Upper lobe of left lung (tissue), 6 donors: ENCODE measurements around the gene UTP25. TPM values are rescaled to one million over a fixed set of nuclear protein-coding genes. Genes with fewer than 3 reads are reported as not detected.

ENCODE experiments used
- ATAC-seq, 2 donors: fragments of 200-7000 bp; cut with Tn5 transposase; one replicate each; pipeline ENCODE4 v1.9.1; 2022; ENCODE audit warnings: mild to moderate bottlenecking in 2 of 2, moderate library complexity in 2 of 2; ENCODE audit not compliant: low FRiP score in 2 of 2
- DNase-seq, 2 donors: peaks; one replicate each; pipeline ENCODE4 v3.0.0-alpha.2; 2019 to 2020
- H3K27ac ChIP-seq, 4 donors: fragments of 200-600 bp; sonication (generic); one replicate each; pipeline ENCODE4 v1.5.1; 2016 to 2019
- H3K27me3 ChIP-seq, 4 donors: fragments of 200-600 bp; sonication (generic); one replicate each; pipeline ENCODE4 v1.5.1; 2017 to 2019
- H3K36me3 ChIP-seq, 4 donors: fragments of 200-600 bp; sonication (generic); one replicate each; pipeline ENCODE4 v1.5.1; 2016 to 2019
- H3K4me1 ChIP-seq, 4 donors: fragments of 200-600 bp; sonication (generic); one replicate each; pipeline ENCODE4 v1.5.1; 2018 to 2019
- H3K4me3 ChIP-seq, 4 donors: fragments of 200-600 bp; sonication (generic); one replicate each; pipeline ENCODE4 v1.5.1; 2017 to 2019; ENCODE audit warnings: mild to moderate bottlenecking in 2 of 4, moderate library complexity in 1 of 4
- H3K9me3 ChIP-seq, 4 donors: fragments of 200-600 bp; sonication (generic); one replicate each; pipeline ENCODE4 v1.5.1; 2018 to 2019
- CTCF ChIP-seq, 6 experiments: fragments of 450-650 bp in 4 of 6; fragments of 200-600 bp in 2 of 6; sonication (generic) in 2 of 6; IDR thresholded peaks; one replicate each; pipeline ENCODE4 v1.5.1; 2016 to 2019; ENCODE audit warnings: antibody characterized with exemption in 6 of 6
- EP300 ChIP-seq, 4 donors: sonication (generic); formaldehyde crosslinking; IDR thresholded peaks; one replicate each; pipeline ENCODE4 v1.5.1; 2017; ENCODE audit warnings: antibody characterized with exemption in 4 of 4, control low read depth in 2 of 4
- POLR2A ChIP-seq, 4 donors: fragments of 450-650 bp; IDR thresholded peaks; one replicate each; pipeline ENCODE4 v1.5.1; 2016 to 2017; ENCODE audit warnings: antibody characterized with exemption in 4 of 4, mild to moderate bottlenecking in 2 of 4
- POLR2AphosphoS5 ChIP-seq, 2 donors: sonication (generic); formaldehyde crosslinking; IDR thresholded peaks; one replicate each; pipeline ENCODE4 v1.5.1; 2017; ENCODE audit warnings: antibody characterized with exemption in 2 of 2
- WGBS, 2 donors: methylation state at CpG; one replicate each; pipeline ENCODE4 v1.1.5; 2017 to 2018; 5-methylcytosine and 5-hydroxymethylcytosine counted together
- total RNA-seq, 6 donors: library from RNA; depleted of rRNA in 4 of 6; stranded (reverse); fragments of >200 nt in 4 of 6; gene quantifications; one replicate each; pipeline versions ENCODE4 v1.1.0 to v1.2.1, GENCODE V29; 2016 to 2021
- donor health status: DM: no; HTN: no; CAD: no; lungs with moderate emphysema.
- donor health status: DM: no; HTN: yes; CAD: no; lungs with severe emphysema.

Gene UTP25
- total RNA-seq, 6 donors from 2014 or later, result 2.4 to 9.4 (median 7.9) TPM

GRCh38 chr1:209805341-209805781 is 22.4 kb upstream of the UTP25 start:
- Histone ChIP-seq H3K36me3 (no peaks in the 10 kb centered on the region), H3K4me3 (peak overlapping the region; percentile 34 to 65 (median 50)), H3K4me1 (peaks cover 0 to 6% (median 0%) of the 10 kb centered on the region in 4 donors), H3K9me3 (no peaks in the 10 kb centered on the region), H3K27ac (peak overlapping the region; percentile 69 to 87 (median 72)), H3K27me3 (no peaks in the 10 kb centered on the region)
- DNase-seq, result peak; percentile 33 to 41
- peak; percentile 24 to 56 for ATAC-seq
- TF ChIP-seq EP300 (IDR thresholded peaks at IDR 0.05) (no peak), POLR2AphosphoS5 (IDR thresholded peaks at IDR 0.05) (no peak), POLR2A (IDR thresholded peaks at IDR 0.05) (no peak), CTCF (IDR thresholded peaks at IDR 0.05) (no peak)
- WGBS, 2 donors, result 32 to 37% methylated on average over 14 to 18 of the region's 19 CpGs

GRCh38 chr1:209805875-209806760 is 21.7 kb upstream of the UTP25 start, which contains the start of gene IRF6:
Gene IRF6 (minus strand): TSS chr1:209806142. CDS start chr1:209801413, 4,729 bp downstream.
- 8 to 28% methylated on average over 2 to 43 of the region's 46 CpGs for WGBS, 2 donors
- DNase-seq (peak; percentile 94 to 98), ATAC-seq (peak; percentile 94 to 97)
- H3K36me3 ChIP-seq, result no peaks in the 10 kb centered on the region
- no peaks in the 10 kb centered on the region for H3K9me3 ChIP-seq
- H3K27ac ChIP-seq, result peak within 1 kb of the TSS; percentile 69 to 87 (median 72)
- peak; percentile 44 to 84 for TF ChIP-seq POLR2AphosphoS5 (IDR thresholded peaks at IDR 0.05)
- TF ChIP-seq POLR2A (IDR thresholded peaks at IDR 0.05), result peak in 3 of 4 donors; percentile 67 to 92 (median 76)
- no peak for TF ChIP-seq CTCF (IDR thresholded peaks at IDR 0.05)
- no peak for TF ChIP-seq EP300 (IDR thresholded peaks at IDR 0.05)
- peak within 1 kb of the TSS; percentile 34 to 65 (median 50) for H3K4me3 ChIP-seq
- H3K27me3 ChIP-seq, result no peaks in the 10 kb centered on the region
- peaks cover 0 to 6% (median 0%) of the 10 kb centered on the region in 4 donors for H3K4me1 ChIP-seq

DNA sequence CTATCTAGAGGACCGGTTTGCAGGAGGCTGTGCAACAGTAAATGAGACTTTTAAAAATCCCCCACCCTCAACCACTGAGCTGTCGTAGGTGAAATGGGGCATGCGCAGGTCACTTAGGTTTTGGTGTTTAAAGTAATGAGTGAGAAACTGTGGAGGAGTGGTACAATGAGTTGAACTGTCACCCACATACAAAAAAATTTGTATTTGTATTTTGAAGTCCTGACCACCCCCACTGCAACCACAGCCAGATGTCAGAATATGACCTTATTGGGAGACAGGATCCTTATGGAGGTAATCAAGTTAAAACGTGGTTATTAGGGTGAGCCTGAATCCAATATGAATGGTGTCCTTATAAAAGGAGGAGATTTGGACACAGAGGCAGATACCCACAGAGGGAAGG is 20.3 kb upstream of the UTP25 start:
- H3K9me3 ChIP-seq, result no peaks in the 10 kb centered on the region
- no peak for ATAC-seq
- 80 to 88% methylated on average over 4 of the region's 4 CpGs for WGBS, 2 donors
- peaks cover 0 to 6% (median 0%) of the 10 kb centered on the region in 4 donors for H3K4me1 ChIP-seq
- no peaks in the 10 kb centered on the region for H3K36me3 ChIP-seq
- H3K27ac ChIP-seq, result no peak overlapping the region
- no peak overlapping the region for H3K4me3 ChIP-seq
- TF ChIP-seq POLR2AphosphoS5 (IDR thresholded peaks at IDR 0.05) (no peak), POLR2A (IDR thresholded peaks at IDR 0.05) (no peak), EP300 (IDR thresholded peaks at IDR 0.05) (no peak), CTCF (IDR thresholded peaks at IDR 0.05) (no peak)
- no peaks in the 10 kb centered on the region for H3K27me3 ChIP-seq
- DNase-seq, result no peak

- H3K9me3 ChIP-seq, result no peaks in the 10 kb centered on the region
- no peak overlapping the region for H3K4me3 ChIP-seq
- H3K27me3 ChIP-seq, result no peaks in the 10 kb centered on the region
- no peaks in the 10 kb centered on the region for H3K36me3 ChIP-seq
- ATAC-seq, result no peak
- TF ChIP-seq EP300 (IDR thresholded peaks at IDR 0.05) (no peak), POLR2A (IDR thresholded peaks at IDR 0.05) (no peak), CTCF (IDR thresholded peaks at IDR 0.05) (no peak), POLR2AphosphoS5 (IDR thresholded peaks at IDR 0.05) (no peak)
- DNase-seq, result no peak
- H3K27ac ChIP-seq, result no peak overlapping the region
- H3K4me1 ChIP-seq, result peaks cover 0 to 6% (median 0%) of the 10 kb centered on the region in 4 donors
These were observed 19.7 kb upstream of the UTP25 start for GRCh38 chr1:209808059-209808581.
